GM18520 (cell line): ENCODE measurements around the gene TCP11.

Experiments
- ATAC-seq: cut with Tn5 transposase; IDR thresholded peaks from one replicate; pipeline ENCODE4 v1.9.1; 2021; ENCODE audit not compliant: unreplicated experiment

Gene TCP11

GRCh38 chr6:35173427-35174087 is 32.4 kb upstream of the TCP11 start:
- no peak for ATAC-seq

GRCh38 chr6:35173044-35173426 is 31.9 kb upstream of the TCP11 start:
- no peak for ATAC-seq

GRCh38 chr6:35170891-35171290 is 29.8 kb upstream of the TCP11 start:
- ATAC-seq: no peak

- ATAC-seq: no peak
These were observed 29.0 kb upstream of the TCP11 start for GRCh38 chr6:35170166-35170565.

- no peak for ATAC-seq
These were observed 27.3 kb upstream of the TCP11 start for GRCh38 chr6:35168461-35168861.

GRCh38 chr6:35167505-35167904 is 26.4 kb upstream of the TCP11 start:
- no peak for ATAC-seq

- no peak for ATAC-seq
These were observed 25.4 kb upstream of the TCP11 start for GRCh38 chr6:35166520-35166919.

GRCh38 chr6:35166116-35166515 is 25.0 kb upstream of the TCP11 start:
- ATAC-seq: no peak

GRCh38 chr6:35165630-35166071 is 24.5 kb upstream of the TCP11 start:
- no peak for ATAC-seq

- no peak for ATAC-seq
These were observed 23.7 kb upstream of the TCP11 start for GRCh38 chr6:35164868-35165267.

- no peak for ATAC-seq
These were observed 23.1 kb upstream of the TCP11 start for GRCh38 chr6:35164277-35164676.

- ATAC-seq: no peak
These were observed 22.7 kb upstream of the TCP11 start for GRCh38 chr6:35163836-35164235.

GRCh38 chr6:35161776-35162607 is 20.9 kb upstream of the TCP11 start:
- ATAC-seq: no peak

GRCh38 chr6:35161266-35161665 is 20.1 kb upstream of the TCP11 start:
- ATAC-seq: no peak

GRCh38 chr6:35160642-35161041 is 19.5 kb upstream of the TCP11 start:
- ATAC-seq: no peak

- no peak for ATAC-seq
These were observed 17.4 kb upstream of the TCP11 start for GRCh38 chr6:35158520-35158919.

- no peak for ATAC-seq
These were observed 13.8 kb upstream of the TCP11 start for GRCh38 chr6:35154947-35155346.

GRCh38 chr6:35154262-35154661 is 13.1 kb upstream of the TCP11 start:
- no peak for ATAC-seq

GRCh38 chr6:35152067-35152707 is 11.0 kb upstream of the TCP11 start:
- ATAC-seq: no peak

- no peak for ATAC-seq
These were observed 10.3 kb upstream of the TCP11 start for GRCh38 chr6:35151466-35151865.

GRCh38 chr6:35149891-35150566 is 8.9 kb upstream of the TCP11 start:
- ATAC-seq: no peak
